Thoracic aorta (tissue), 2 donors: ENCODE measurements around the gene CACNG7. TPM values are rescaled to one million over a fixed set of nuclear protein-coding genes. Genes with fewer than 3 reads are reported as not detected.

Experiments
- ATAC-seq: fragments of 150-250 bp; one replicate; pipeline ENCODE4 v1.8.0; 2017; ENCODE audit warnings: low read depth; ENCODE audit not compliant: insufficient number of reproducible peaks, low FRiP score
- DNase-seq: peaks from one replicate; pipeline ENCODE4 v3.0.0-alpha.2; 2020; ENCODE audit warnings: low spot score
- H3K27ac ChIP-seq, 2 donors: fragments of 200-600 bp; sonication (generic); 1 replicate in 1 of 2; 2 replicates in 1 of 2; pipeline ENCODE4 v1.5.1; 2016; ENCODE audit warnings: mild to moderate bottlenecking in 2 of 2, moderate library complexity in 2 of 2
- H3K27me3 ChIP-seq: fragments of 200-600 bp; sonication (generic); replicated peaks from 2 replicates; pipeline ENCODE4 v1.6.0; 2016; ENCODE audit warnings: mild to moderate bottlenecking; ENCODE audit not compliant: insufficient read depth
- H3K36me3 ChIP-seq: fragments of 200-600 bp; sonication (generic); one replicate; pipeline ENCODE4 v1.5.1; 2016
- H3K4me1 ChIP-seq, 2 donors: fragments of 200-600 bp; sonication (generic); 1 replicate in 1 of 2; 2 replicates in 1 of 2; pipeline versions ENCODE4 v1.5.1 to v1.6.0; 2016; ENCODE audit warnings: low read depth in 2 of 2, mild to moderate bottlenecking in 1 of 2; ENCODE audit not compliant: control insufficient read depth in 1 of 2
- H3K4me3 ChIP-seq: fragments of 200-600 bp; sonication (generic); 2 replicates; pipeline ENCODE4 v1.5.1; 2016; ENCODE audit warnings: mild to moderate bottlenecking
- H3K9me3 ChIP-seq: fragments of 200-600 bp; sonication (generic); 2 replicates; pipeline ENCODE4 v1.5.1; 2016
- total RNA-seq, 2 donors: library from RNA; depleted of rRNA; stranded (reverse); fragments of >200 nt; gene quantifications; one replicate each; pipeline versions ENCODE4 v1.1.0 to v1.2.3, GENCODE V29; 2016
- TF ChIP-seq, protein P1 (sequence below): fragments of 200-600 bp; sonication (generic); IDR thresholded peaks from one replicate; pipeline ENCODE4 v1.5.1; 2019; ENCODE audit warnings: antibody characterized with exemption

CACNG7 gene
- total RNA-seq, 2 donors from 2014 or later: not detected

DNA sequence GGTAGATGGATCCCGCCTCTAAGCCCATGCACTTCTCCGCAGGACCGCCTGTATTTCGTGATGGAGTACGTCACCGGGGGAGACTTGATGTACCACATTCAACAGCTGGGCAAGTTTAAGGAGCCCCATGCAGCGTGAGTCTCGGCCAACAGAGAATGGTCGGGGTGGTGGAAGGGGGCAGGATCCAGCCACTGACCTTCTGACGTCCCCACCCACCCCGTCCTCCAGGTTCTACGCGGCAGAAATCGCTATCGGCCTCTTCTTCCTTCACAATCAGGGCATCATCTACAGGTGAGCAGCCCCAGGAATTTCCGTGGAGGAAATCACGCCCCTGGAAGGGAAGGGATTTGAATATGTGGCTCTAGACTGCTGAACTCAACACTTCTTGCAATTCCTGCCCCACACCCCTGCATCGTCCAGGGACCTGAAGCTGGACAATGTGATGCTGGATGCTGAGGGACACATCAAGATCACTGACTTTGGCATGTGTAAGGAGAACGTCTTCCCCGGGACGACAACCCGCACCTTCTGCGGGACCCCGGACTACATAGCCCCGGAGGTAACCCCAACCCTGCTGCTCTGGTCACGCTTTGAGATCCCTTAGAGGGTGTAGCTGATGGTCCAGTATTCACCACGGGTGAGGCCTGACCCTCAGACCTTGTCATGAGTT is 8.8 kb upstream of the CACNG7 start:
- ATAC-seq (no peak), DNase-seq (no peak)
- Histone ChIP-seq H3K27ac (no peak overlapping the region), H3K4me1 (no peaks in the 10 kb centered on the region), H3K36me3 (no peaks in the 10 kb centered on the region), H3K27me3 (no peaks in the 10 kb centered on the region), H3K9me3 (no peaks in the 10 kb centered on the region), H3K4me3 (no peak overlapping the region)
- TF ChIP-seq, protein P1, sequence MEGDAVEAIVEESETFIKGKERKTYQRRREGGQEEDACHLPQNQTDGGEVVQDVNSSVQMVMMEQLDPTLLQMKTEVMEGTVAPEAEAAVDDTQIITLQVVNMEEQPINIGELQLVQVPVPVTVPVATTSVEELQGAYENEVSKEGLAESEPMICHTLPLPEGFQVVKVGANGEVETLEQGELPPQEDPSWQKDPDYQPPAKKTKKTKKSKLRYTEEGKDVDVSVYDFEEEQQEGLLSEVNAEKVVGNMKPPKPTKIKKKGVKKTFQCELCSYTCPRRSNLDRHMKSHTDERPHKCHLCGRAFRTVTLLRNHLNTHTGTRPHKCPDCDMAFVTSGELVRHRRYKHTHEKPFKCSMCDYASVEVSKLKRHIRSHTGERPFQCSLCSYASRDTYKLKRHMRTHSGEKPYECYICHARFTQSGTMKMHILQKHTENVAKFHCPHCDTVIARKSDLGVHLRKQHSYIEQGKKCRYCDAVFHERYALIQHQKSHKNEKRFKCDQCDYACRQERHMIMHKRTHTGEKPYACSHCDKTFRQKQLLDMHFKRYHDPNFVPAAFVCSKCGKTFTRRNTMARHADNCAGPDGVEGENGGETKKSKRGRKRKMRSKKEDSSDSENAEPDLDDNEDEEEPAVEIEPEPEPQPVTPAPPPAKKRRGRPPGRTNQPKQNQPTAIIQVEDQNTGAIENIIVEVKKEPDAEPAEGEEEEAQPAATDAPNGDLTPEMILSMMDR: no peak

DNA sequence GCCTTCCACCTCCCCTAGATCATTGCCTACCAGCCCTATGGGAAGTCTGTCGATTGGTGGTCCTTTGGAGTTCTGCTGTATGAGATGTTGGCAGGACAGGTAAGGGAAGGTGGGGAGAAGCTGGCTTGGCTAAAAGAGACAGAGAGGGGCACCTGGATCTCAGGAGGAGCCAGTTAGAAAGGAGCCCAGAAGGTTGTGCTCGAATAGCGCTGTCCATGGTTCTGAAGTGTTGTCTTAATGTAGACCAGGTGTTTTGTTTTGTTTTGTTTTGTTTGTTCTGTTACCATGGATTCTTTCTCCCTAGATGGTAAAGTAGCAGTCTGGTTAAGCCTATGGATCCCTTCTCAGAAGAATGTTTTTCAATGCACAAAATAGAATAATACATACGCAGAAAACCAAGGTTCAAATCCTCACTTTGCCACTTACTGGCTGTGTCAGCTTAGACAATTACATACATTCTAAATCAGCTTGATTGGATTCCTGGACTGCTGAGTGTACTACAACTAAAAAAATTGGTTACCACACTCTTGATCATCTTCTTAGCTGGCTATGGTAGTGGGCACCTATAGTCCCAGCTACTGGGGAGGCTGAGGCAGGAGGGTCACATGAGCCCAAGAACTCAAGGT is 5.9 kb upstream of the CACNG7 start:
- H3K36me3 ChIP-seq: no peaks in the 10 kb centered on the region
- H3K9me3 ChIP-seq: no peaks in the 10 kb centered on the region
- H3K27me3 ChIP-seq: peaks cover 9% of the 10 kb centered on the region
- H3K4me1 ChIP-seq: peaks cover 0 to 5% of the 10 kb centered on the region in 2 donors
- DNase-seq: no peak
- TF ChIP-seq, protein P1: no peak
- no peak overlapping the region for H3K4me3 ChIP-seq
- H3K27ac ChIP-seq: no peak overlapping the region
- no peak for ATAC-seq

DNA sequence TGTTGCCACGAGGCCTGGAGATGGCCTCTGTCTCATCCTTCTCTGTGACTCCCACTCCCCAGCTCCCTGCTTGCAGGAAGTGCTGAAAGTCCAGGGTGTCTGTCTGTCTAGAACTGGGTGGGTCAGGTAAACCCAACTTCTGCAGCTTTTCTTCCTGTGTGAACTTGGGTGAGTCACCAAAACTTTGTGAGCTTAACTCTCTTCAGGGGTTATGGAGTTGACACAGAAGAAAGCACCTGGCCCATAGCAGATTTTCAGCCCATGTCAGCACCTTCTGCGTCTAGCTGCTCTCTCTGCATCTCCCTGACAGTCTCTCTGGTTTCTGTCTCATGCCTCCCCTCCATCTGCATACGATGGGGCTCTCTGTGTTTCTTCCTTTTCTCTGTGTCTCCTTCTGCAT is 4.2 kb upstream of the CACNG7 start:
- Histone ChIP-seq H3K4me3 (no peak overlapping the region), H3K36me3 (no peaks in the 10 kb centered on the region), H3K27ac (no peak overlapping the region), H3K4me1 (peaks cover 0 to 18% of the 10 kb centered on the region in 2 donors), H3K9me3 (no peaks in the 10 kb centered on the region), H3K27me3 (peaks cover 21% of the 10 kb centered on the region)
- DNase-seq: no peak
- no peak for ATAC-seq
- TF ChIP-seq, protein P1: no peak

DNA sequence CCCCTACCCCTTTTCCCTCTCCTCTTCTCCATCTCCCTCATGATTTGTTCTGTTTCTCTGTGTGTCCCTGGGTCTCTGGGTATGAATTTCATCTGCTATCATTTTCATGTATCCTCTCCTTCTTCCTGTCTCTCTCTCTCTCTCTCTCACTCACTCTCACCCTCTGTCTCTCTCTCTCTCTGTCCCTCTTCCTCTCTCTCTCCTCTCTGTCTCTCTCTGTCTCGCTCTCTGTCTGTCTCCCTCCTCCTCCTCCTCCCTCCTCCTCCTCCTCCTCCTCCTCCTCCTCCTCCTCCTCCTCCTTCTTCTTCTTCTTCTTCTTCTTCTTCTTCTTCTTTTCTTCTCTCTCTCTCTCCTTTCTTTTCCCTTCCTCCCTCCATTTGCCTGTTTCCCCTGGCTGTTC is 3.3 kb upstream of the CACNG7 start:
- Histone ChIP-seq H3K36me3 (no peaks in the 10 kb centered on the region), H3K4me3 (no peak overlapping the region), H3K4me1 (peaks cover 0 to 18% of the 10 kb centered on the region in 2 donors), H3K27me3 (peaks cover 22% of the 10 kb centered on the region), H3K9me3 (no peaks in the 10 kb centered on the region), H3K27ac (no peak overlapping the region)
- no peak for ATAC-seq
- TF ChIP-seq, protein P1: no peak
- DNase-seq: no peak

DNA sequence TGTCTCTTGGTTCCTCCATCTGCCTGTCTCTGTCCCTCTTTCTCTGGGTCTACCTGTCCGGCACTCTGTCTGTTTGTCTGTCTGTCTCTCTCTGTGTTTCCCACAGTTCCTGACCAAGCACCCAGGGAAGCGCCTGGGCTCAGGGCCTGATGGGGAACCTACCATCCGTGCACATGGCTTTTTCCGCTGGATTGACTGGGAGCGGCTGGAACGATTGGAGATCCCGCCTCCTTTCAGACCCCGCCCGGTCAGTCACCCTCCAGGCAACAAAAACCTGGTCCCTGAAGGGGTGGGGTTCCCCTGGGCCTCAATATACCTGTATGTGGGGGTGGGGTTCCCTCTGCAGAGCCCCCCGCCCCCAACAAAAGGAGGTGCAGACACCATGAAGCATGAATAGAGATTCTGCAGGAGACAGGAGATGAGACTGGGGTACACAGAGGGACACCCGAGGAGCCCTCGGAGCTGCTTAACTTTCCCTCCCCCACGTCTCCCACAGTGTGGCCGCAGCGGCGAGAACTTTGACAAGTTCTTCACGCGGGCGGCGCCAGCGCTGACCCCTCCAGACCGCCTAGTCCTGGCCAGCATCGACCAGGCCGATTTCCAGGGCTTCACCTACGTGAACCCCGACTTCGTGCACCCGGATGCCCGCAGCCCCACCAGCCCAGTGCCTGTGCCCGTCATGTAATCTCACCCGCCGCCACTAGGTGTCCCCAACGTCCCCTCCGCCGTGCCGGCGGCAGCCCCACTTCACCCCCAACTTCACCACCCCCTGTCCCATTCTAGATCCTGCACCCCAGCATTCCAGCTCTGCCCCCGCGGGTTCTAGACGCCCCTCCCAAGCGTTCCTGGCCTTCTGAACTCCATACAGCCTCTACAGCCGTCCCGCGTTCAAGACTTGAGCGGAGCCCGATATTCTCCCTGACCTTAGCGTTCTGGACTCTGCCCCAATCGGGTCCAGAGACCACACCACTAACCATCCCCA is 2.6 kb upstream of the CACNG7 start:
- Histone ChIP-seq H3K27me3 (peaks cover 22% of the 10 kb centered on the region), H3K4me3 (no peak overlapping the region)

More for the DNA sequence above, 2.6 kb upstream of the CACNG7 start:
- no peak for DNase-seq
- TF ChIP-seq, protein P1: peak; percentile 86
- H3K36me3 ChIP-seq: no peaks in the 10 kb centered on the region
- no peak for ATAC-seq
- H3K27ac ChIP-seq: no peak overlapping the region
- H3K9me3 ChIP-seq: no peaks in the 10 kb centered on the region
- H3K4me1 ChIP-seq: peaks cover 0 to 18% of the 10 kb centered on the region in 2 donors
